HepG2 (cell line): ENCODE results near the gene AGAP3. TPM values are rescaled to one million over a fixed set of nuclear protein-coding genes. Genes with fewer than 3 reads are reported as not detected.

ENCODE experiments used
- BORCS8-MEF2B ChIP-seq: sonication (generic); formaldehyde crosslinking; IDR thresholded peaks from 2 replicates; pipeline ENCODE4 v1.8.0; 2022; ENCODE audit warnings: mild to moderate bottlenecking, missing genetic modification reagents
- EP300 ChIP-seq, 3 experiments: sonication (generic) in 1 of 3; formaldehyde crosslinking in 1 of 3; IDR thresholded peaks; 2 replicates each; pipeline versions ENCODE4 v1.5.1 to v1.6.1; 2011 to 2020; ENCODE audit warnings: low read depth in 2 of 3, low read length in 2 of 3, borderline replicate concordance in 1 of 3, improper control_type of control experiment in 1 of 3, mild to moderate bottlenecking in 1 of 3, missing genetic modification reagents in 1 of 3, moderate library complexity in 1 of 3
- HIC2 ChIP-seq: sonication (generic); formaldehyde crosslinking; IDR thresholded peaks from 2 replicates; pipeline ENCODE4 v1.9.0; 2022; ENCODE audit warnings: low read depth, missing genetic modification reagents
- HNF4G ChIP-seq, 2 experiments: sonication (generic) in 1 of 2; formaldehyde crosslinking in 1 of 2; IDR thresholded peaks; 2 replicates each; pipeline versions ENCODE4 v1.4.0 to v1.6.1; 2011 to 2020; ENCODE audit warnings: borderline replicate concordance in 2 of 2, low read depth in 2 of 2, mild to moderate bottlenecking in 2 of 2, low read length in 1 of 2, missing genetic modification reagents in 1 of 2, moderate library complexity in 1 of 2
- MAFF ChIP-seq: IDR thresholded peaks from 2 replicates; pipeline ENCODE4 v1.6.1; 2011; ENCODE audit warnings: low read depth, low read length, improper control_type of control experiment
- MIER3 ChIP-seq: IDR thresholded peaks from 2 replicates; pipeline ENCODE4 v1.6.1; 2016; ENCODE audit warnings: missing compliant biosample characterization, borderline replicate concordance
- NFIB ChIP-seq: sonication (generic); formaldehyde crosslinking; IDR thresholded peaks from 2 replicates; pipeline ENCODE4 v1.9.0; 2021; ENCODE audit warnings: missing genetic modification reagents, mild to moderate bottlenecking, borderline replicate concordance
- NR2F6 ChIP-seq, 2 experiments: IDR thresholded peaks; 2 replicates each; pipeline ENCODE4 v1.6.1; 2016; ENCODE audit warnings: antibody characterized with exemption in 1 of 2, mild to moderate bottlenecking in 1 of 2
- SP1 ChIP-seq, 2 experiments: fragments of 450-650 bp in 1 of 2; sonication (generic) in 1 of 2; formaldehyde crosslinking in 1 of 2; IDR thresholded peaks; 2 replicates each; pipeline versions ENCODE4 v1.4.0 to v1.6.1; 2016 to 2020; ENCODE audit warnings: missing genetic modification reagents in 1 of 2
- ZNF143 ChIP-seq: sonication (generic); formaldehyde crosslinking; IDR thresholded peaks from 2 replicates; pipeline ENCODE4 v1.4.0; 2020; ENCODE audit warnings: missing genetic modification reagents
- ZNF256 ChIP-seq: sonication (generic); formaldehyde crosslinking; conservative IDR thresholded peaks from 2 replicates; pipeline ENCODE4 v1.4.0; 2020; ENCODE audit warnings: missing genetic modification reagents
- ZNF496 ChIP-seq: sonication (generic); formaldehyde crosslinking; IDR thresholded peaks from 2 replicates; pipeline ENCODE4 v1.8.1; 2023; ENCODE audit warnings: mild to moderate bottlenecking, moderate library complexity, missing genetic modification reagents; ENCODE audit not compliant: insufficient replicate concordance
- ZNF501 ChIP-seq: sonication (generic); formaldehyde crosslinking; IDR thresholded peaks from 2 replicates; pipeline ENCODE4 v1.5.1; 2020; ENCODE audit warnings: mild to moderate bottlenecking, moderate library complexity, missing genetic modification reagents
- ZNF530 ChIP-seq: sonication (generic); formaldehyde crosslinking; IDR thresholded peaks from 2 replicates; pipeline ENCODE4 v1.5.0; 2020; ENCODE audit warnings: low read depth, mild to moderate bottlenecking, missing genetic modification reagents
- ZNF780A ChIP-seq: sonication (generic); formaldehyde crosslinking; IDR thresholded peaks from 2 replicates; pipeline ENCODE4 v1.8.0; 2022; ENCODE audit warnings: mild to moderate bottlenecking, missing genetic modification reagents, moderate library complexity
- polyA plus RNA-seq, 8 experiments: library from polyadenylated mRNA; depleted of rRNA in 3 of 8; stranded (reverse) in 7 of 8; unstranded in 1 of 8; fragments of >200 nt; fragmentation: Illumina TruSeq in 4 of 8; extraction: Trizol in 4 of 8; gene quantifications; 2 replicates each; pipeline versions ENCODE4 v1.2.1 to v1.2.3, GENCODE V29; 2011 to 2016; ENCODE audit warnings: low read depth in 4 of 8, missing spikeins in 1 of 8, mixed read lengths in 1 of 8; ENCODE audit not compliant: insufficient read depth in 1 of 8
- total RNA-seq, 5 experiments: library from RNA; depleted of rRNA; stranded (reverse); fragments of >200 nt; fragmentation: Illumina TruSeq; extraction: Trizol; gene quantifications; 2 replicates each; pipeline ENCODE4 v1.2.3, GENCODE V29; 2016; ENCODE audit warnings: low read depth in 1 of 5
- TF ChIP-seq, protein P1 (sequence below): sonication (generic); formaldehyde crosslinking; IDR thresholded peaks from 2 replicates; pipeline ENCODE4 v1.4.0; 2020; ENCODE audit warnings: missing genetic modification reagents, borderline replicate concordance
- TF ChIP-seq, protein P2 (sequence below): sonication (generic); formaldehyde crosslinking; IDR thresholded peaks from 2 replicates; pipeline ENCODE4 v1.4.0; 2020; ENCODE audit warnings: missing genetic modification reagents
- TF ChIP-seq, protein P3 (sequence below): sonication (generic); formaldehyde crosslinking; IDR thresholded peaks from 2 replicates; pipeline ENCODE4 v1.5.1; 2020; ENCODE audit warnings: missing genetic modification reagents, mild to moderate bottlenecking, borderline replicate concordance

The AGAP3 gene
- total and polyA plus RNA-seq, 2 of the 13 experiments (the other 11 are each of a cell fraction or from before 2014, with no cell fraction given): 31.3 to 61.4 TPM

DNA sequence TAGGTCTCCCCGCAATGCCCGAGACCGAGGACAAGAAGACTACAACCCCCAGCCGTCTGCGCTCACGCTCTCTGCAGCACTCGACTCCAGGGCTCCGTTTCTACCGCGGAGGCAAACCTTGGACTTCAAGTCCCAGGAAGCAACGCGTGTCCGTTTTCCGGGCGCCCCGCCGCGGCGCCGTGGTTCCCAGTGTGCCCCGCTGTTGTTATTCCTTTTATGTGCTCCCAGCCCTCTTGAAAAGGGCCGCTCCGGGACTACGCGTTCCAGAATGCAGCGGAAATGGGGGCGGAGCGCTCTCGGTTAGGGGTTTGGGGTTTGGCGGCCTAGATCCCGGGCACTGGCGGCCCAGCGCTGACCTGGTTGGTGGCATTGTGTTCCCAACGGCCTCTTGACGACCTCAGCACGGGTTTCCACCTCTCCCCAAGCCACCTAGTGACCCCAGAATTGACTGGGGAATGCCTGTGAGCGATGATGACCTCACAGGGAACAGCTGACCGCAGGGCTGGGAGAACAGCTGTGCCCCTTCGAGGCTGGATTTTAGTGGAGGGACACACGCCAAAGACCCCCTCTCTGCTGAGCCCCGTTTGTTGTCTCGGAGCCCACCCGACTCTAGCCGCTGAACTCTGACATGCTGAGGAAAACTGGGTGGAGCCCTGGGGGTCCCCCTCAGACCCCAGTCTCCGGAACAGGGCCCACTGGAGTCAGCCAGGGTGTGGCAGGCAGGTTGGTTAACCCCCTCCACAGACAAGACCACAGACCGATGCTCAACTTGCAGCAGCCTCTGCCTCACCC, 28.1 kb upstream of the AGAP3 start (continued):
- TF ChIP-seq, protein P1, sequence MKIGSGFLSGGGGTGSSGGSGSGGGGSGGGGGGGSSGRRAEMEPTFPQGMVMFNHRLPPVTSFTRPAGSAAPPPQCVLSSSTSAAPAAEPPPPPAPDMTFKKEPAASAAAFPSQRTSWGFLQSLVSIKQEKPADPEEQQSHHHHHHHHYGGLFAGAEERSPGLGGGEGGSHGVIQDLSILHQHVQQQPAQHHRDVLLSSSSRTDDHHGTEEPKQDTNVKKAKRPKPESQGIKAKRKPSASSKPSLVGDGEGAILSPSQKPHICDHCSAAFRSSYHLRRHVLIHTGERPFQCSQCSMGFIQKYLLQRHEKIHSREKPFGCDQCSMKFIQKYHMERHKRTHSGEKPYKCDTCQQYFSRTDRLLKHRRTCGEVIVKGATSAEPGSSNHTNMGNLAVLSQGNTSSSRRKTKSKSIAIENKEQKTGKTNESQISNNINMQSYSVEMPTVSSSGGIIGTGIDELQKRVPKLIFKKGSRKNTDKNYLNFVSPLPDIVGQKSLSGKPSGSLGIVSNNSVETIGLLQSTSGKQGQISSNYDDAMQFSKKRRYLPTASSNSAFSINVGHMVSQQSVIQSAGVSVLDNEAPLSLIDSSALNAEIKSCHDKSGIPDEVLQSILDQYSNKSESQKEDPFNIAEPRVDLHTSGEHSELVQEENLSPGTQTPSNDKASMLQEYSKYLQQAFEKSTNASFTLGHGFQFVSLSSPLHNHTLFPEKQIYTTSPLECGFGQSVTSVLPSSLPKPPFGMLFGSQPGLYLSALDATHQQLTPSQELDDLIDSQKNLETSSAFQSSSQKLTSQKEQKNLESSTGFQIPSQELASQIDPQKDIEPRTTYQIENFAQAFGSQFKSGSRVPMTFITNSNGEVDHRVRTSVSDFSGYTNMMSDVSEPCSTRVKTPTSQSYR: 0 out of 2 replicates have a peak, but pooled peaks have one; percentile 10
- TF ChIP-seq ZNF143: peak; percentile 95
- TF ChIP-seq ZNF530 (CRISPR knock-in tag): no peak
- TF ChIP-seq ZNF256 (CRISPR knock-in tag): 0 out of 2 replicates have a peak, but pooled peaks have one; percentile 38
- no peak for TF ChIP-seq SP1 (IDR thresholded peaks at IDR 0.05)
- TF ChIP-seq SP1 (CRISPR knock-in tag; IDR thresholded peaks at IDR 0.05): peak; percentile 54; the same call in 1 of the 2 replicates
- no peak for TF ChIP-seq NFIB (CRISPR knock-in tag)
- TF ChIP-seq ZNF501 (CRISPR knock-in tag): 0 out of 2 replicates have a peak, but pooled peaks have one; percentile 18
- TF ChIP-seq NR2F6 (IDR thresholded peaks at IDR 0.05): no peak
- TF ChIP-seq NR2F6 (CRISPR knock-in tag; IDR thresholded peaks at IDR 0.05): peak; percentile 8; the same call in 1 of the 2 replicates
- TF ChIP-seq, protein P2, sequence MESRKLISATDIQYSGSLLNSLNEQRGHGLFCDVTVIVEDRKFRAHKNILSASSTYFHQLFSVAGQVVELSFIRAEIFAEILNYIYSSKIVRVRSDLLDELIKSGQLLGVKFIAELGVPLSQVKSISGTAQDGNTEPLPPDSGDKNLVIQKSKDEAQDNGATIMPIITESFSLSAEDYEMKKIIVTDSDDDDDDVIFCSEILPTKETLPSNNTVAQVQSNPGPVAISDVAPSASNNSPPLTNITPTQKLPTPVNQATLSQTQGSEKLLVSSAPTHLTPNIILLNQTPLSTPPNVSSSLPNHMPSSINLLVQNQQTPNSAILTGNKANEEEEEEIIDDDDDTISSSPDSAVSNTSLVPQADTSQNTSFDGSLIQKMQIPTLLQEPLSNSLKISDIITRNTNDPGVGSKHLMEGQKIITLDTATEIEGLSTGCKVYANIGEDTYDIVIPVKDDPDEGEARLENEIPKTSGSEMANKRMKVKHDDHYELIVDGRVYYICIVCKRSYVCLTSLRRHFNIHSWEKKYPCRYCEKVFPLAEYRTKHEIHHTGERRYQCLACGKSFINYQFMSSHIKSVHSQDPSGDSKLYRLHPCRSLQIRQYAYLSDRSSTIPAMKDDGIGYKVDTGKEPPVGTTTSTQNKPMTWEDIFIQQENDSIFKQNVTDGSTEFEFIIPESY (CRISPR knock-in tag): no peak
- TF ChIP-seq HNF4G (IDR thresholded peaks at IDR 0.05; ENCODE audit: borderline replicate concordance, low read depth, low read length): no peak
- no peak for TF ChIP-seq HNF4G (CRISPR knock-in tag; IDR thresholded peaks at IDR 0.05; ENCODE audit: borderline replicate concordance, low read depth)
- no peak for TF ChIP-seq BORCS8-MEF2B
- TF ChIP-seq MIER3 (CRISPR knock-in tag): 0 out of 2 replicates have a peak, but pooled peaks have one; percentile 58
- no peak; a peak in 1 of 4 replicates for TF ChIP-seq EP300 (IDR thresholded peaks at IDR 0.05; ENCODE audit: low read depth in 2 of 2, low read length in 2 of 2)
- TF ChIP-seq EP300 (CRISPR knock-in tag; IDR thresholded peaks at IDR 0.05; ENCODE audit: borderline replicate concordance): no peak
- no peak for TF ChIP-seq MAFF
- peak; percentile 36; the same call in 1 of the 2 replicates for TF ChIP-seq HIC2 (CRISPR knock-in tag)
- TF ChIP-seq, protein P3, sequence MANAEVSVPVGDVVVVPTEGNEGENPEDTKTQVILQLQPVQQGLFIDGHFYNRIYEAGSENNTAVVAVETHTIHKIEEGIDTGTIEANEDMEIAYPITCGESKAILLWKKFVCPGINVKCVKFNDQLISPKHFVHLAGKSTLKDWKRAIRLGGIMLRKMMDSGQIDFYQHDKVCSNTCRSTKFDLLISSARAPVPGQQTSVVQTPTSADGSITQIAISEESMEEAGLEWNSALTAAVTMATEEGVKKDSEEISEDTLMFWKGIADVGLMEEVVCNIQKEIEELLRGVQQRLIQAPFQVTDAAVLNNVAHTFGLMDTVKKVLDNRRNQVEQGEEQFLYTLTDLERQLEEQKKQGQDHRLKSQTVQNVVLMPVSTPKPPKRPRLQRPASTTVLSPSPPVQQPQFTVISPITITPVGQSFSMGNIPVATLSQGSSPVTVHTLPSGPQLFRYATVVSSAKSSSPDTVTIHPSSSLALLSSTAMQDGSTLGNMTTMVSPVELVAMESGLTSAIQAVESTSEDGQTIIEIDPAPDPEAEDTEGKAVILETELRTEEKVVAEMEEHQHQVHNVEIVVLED (CRISPR knock-in tag): peak; percentile 97
- no peak for TF ChIP-seq ZNF496 (CRISPR knock-in tag)
- TF ChIP-seq ZNF780A (CRISPR knock-in tag): no peak
